Endodermal cell (in vitro differentiated cells): ENCODE measurements around the gene PPP4R1. TPM values are rescaled to one million over a fixed set of nuclear protein-coding genes. Genes with fewer than 3 reads are reported as not detected.

Experiments used
- DNase-seq: peaks from one replicate; pipeline ENCODE4 v3.0.0-alpha.2; 2017
- H3K27ac ChIP-seq: 2 replicates; pipeline ENCODE4 v1.5.1; 2013; ENCODE audit warnings: mild to moderate bottlenecking, low read depth, low read length, moderate library complexity
- H3K27me3 ChIP-seq: 2 replicates; pipeline ENCODE4 v1.6.1; 2013; ENCODE audit warnings: mild to moderate bottlenecking, low read length, moderate library complexity; ENCODE audit not compliant: insufficient read depth, control insufficient read depth, poor library complexity, severe bottlenecking
- H3K36me3 ChIP-seq: 2 replicates; pipeline ENCODE4 v1.7.0; 2013; ENCODE audit warnings: mild to moderate bottlenecking, low read length, moderate library complexity; ENCODE audit not compliant: control insufficient read depth, insufficient read depth
- H3K4me1 ChIP-seq: one replicate; pipeline ENCODE4 v1.7.0; 2013; ENCODE audit warnings: low read length; ENCODE audit not compliant: control insufficient read depth, insufficient read depth
- H3K4me3 ChIP-seq: 2 replicates; pipeline ENCODE4 v1.5.1; 2013; ENCODE audit warnings: mild to moderate bottlenecking, low read length, moderate library complexity
- H3K9ac ChIP-seq: 2 replicates; pipeline ENCODE4 v1.6.1; 2013; ENCODE audit warnings: mild to moderate bottlenecking, low read length, moderate library complexity; ENCODE audit not compliant: poor library complexity, severe bottlenecking; ENCODE audit errors: extremely low read depth
- H3K9me3 ChIP-seq: 2 replicates; pipeline ENCODE4 v1.6.1; 2013; ENCODE audit warnings: mild to moderate bottlenecking, low read length, moderate library complexity; ENCODE audit not compliant: control insufficient read depth
- H3K27ac Mint-ChIP-seq: 2 replicates; pipeline ENCODE4 v1.8.0; 2020; ENCODE audit warnings: mixed read lengths
- H3K27me3 Mint-ChIP-seq: 2 replicates; pipeline ENCODE4 v1.8.0; 2021; ENCODE audit warnings: mild to moderate bottlenecking, mixed read lengths; ENCODE audit not compliant: insufficient read depth
- H3K36me3 Mint-ChIP-seq: 2 replicates; pipeline ENCODE4 v1.8.0; 2020; ENCODE audit warnings: low read depth, mixed read lengths
- H3K4me1 Mint-ChIP-seq: 2 replicates; pipeline ENCODE4 v1.8.0; 2020; ENCODE audit warnings: mixed read lengths
- H3K4me3 Mint-ChIP-seq: 2 replicates; pipeline ENCODE4 v1.8.0; 2020; ENCODE audit warnings: mild to moderate bottlenecking, moderate library complexity, mixed read lengths
- H3K9me3 Mint-ChIP-seq: 2 replicates; pipeline ENCODE4 v1.8.0; 2020; ENCODE audit warnings: mild to moderate bottlenecking, mixed read lengths
- WGBS, 2 experiments: methylation state at CpG; one replicate each; pipeline versions ENCODE4 v1.1.5 to v1.1.7; 2013; ENCODE audit warnings: missing lambda C conversion rate in 2 of 2, mixed read lengths in 1 of 2; ENCODE audit not compliant: insufficient coverage in 1 of 2, insufficient read length in 1 of 2; 5-methylcytosine and 5-hydroxymethylcytosine counted together
- long read RNA-seq, 4 experiments: library from polyadenylated mRNA in 2 of 4; library from RNA in 1 of 4; library from capped mRNA in 1 of 4; stranded (forward) in 3 of 4; unstranded in 1 of 4; transcript quantifications; one replicate each; pipeline ENCODE4 v2.0.0, GENCODE V29; 2020 to 2021; ENCODE audit warnings: inconsistent platforms in 1 of 4
- polyA plus RNA-seq, 2 experiments: library from polyadenylated mRNA; stranded (reverse); fragments of 50-300 nt; gene quantifications; one replicate each; pipeline ENCODE4 v1.2.3, GENCODE V29; 2013
- total RNA-seq, 2 donors: library from RNA; stranded (reverse); fragmentation: NEBNext Ultra II Directional in 1 of 2; extraction: Animal tissue kit (Norgen Biotek cat#: 25700) in 1 of 2; gene quantifications; 2 replicates in 1 of 2; 3 replicates in 1 of 2; pipeline ENCODE4 v1.2.1, GENCODE V29; 2021
- TF ChIP-seq, protein P1 (sequence below): fragments of 200-600 bp; sonication (generic); conservative IDR thresholded peaks from 2 replicates; pipeline ENCODE4 v1.5.0; 2021; ENCODE audit warnings: antibody characterized with exemption, mild to moderate bottlenecking

The PPP4R1 gene, protein sequence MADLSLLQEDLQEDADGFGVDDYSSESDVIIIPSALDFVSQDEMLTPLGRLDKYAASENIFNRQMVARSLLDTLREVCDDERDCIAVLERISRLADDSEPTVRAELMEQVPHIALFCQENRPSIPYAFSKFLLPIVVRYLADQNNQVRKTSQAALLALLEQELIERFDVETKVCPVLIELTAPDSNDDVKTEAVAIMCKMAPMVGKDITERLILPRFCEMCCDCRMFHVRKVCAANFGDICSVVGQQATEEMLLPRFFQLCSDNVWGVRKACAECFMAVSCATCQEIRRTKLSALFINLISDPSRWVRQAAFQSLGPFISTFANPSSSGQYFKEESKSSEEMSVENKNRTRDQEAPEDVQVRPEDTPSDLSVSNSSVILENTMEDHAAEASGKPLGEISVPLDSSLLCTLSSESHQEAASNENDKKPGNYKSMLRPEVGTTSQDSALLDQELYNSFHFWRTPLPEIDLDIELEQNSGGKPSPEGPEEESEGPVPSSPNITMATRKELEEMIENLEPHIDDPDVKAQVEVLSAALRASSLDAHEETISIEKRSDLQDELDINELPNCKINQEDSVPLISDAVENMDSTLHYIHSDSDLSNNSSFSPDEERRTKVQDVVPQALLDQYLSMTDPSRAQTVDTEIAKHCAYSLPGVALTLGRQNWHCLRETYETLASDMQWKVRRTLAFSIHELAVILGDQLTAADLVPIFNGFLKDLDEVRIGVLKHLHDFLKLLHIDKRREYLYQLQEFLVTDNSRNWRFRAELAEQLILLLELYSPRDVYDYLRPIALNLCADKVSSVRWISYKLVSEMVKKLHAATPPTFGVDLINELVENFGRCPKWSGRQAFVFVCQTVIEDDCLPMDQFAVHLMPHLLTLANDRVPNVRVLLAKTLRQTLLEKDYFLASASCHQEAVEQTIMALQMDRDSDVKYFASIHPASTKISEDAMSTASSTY
- 100 to 1,000 TPM in 1 of 2 donors, 10 to 100 TPM in 1; 85.8 to 116 TPM for total RNA-seq
- 84.2 TPM for polyA plus RNA-seq (2013, experiment 1 of 2)
- 85.3 TPM for polyA plus RNA-seq (2013, experiment 2 of 2)
- long read RNA-seq, experiment 1, partial matches to known transcripts, result 10 of 21 reads
- long read RNA-seq, experiment 1, other reads (novel, unspliced or antisense), result 8 of 21 reads
- long read RNA-seq, experiment 2, transcript PPP4R1-202 (20 exons, 3,885 nt), result major isoform, 24 of 79 reads
- long read RNA-seq, experiment 2, transcript PPP4R1-203 (20 exons, 3,925 nt), result minor isoform, 14 of 79 reads
- long read RNA-seq, experiment 2, partial matches to known transcripts, result 18 of 79 reads
- long read RNA-seq, experiment 2, other reads (novel, unspliced or antisense), result 23 of 79 reads
- long read RNA-seq, experiment 3, transcript PPP4R1-203 (20 exons, 3,925 nt), result minor isoform, 61 of 245 reads
- long read RNA-seq, experiment 3, transcript PPP4R1-202 (20 exons, 3,885 nt), result major isoform, 78 of 245 reads
- long read RNA-seq, experiment 3, partial matches to known transcripts, result 28 of 245 reads
- long read RNA-seq, experiment 3, other reads (novel, unspliced or antisense), result 77 of 245 reads
- long read RNA-seq, experiment 4, partial matches to known transcripts, result 3 of 9 reads
- long read RNA-seq, experiment 4, other reads (novel, unspliced or antisense), result 2 of 9 reads

DNA sequence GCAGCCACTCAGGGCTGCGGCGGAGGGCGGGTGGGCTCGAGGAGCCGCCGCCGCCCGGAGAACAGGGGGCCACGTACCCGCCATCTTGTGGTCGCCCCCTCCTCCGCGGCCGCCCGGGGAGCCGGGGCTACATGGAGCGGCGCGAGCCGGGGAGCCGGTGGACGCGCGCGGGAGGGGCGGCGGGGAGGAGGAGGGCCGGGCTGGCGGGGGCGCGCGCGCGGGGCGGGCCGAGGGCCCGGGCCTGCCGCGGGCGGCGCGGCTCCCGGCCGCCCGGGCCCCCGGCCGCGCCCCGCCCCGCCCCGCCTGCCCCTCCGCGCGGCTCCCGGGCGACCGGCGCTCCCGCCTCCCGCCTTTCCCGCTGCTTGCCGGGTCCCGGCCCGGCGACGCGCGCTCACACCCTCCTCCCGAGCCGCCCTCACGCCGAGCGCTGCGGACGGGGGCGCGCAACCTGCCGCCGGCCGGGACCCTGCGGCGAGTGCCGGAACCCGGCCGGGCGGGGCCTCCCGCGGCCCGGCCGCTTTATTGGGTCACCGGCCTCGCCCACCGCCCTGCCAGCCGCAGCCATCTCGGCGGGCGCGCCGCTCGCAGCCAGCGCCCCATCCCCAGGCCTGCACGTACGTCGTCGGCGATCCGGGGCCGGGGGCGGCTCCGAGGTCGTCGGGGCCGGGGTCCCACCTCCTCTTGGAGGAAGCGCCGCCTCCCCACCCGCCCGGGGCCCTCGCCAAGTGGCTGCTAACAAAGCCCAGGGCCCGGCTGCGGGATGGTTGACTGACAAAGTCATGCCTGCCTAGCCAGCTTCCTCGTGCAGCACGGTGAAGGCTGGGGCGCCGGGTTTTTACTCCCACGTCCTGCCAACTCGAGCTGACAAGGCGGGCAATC, at the start of gene PPP4R1:
Gene PPP4R1, minus strand, starts transcription at position 159 of the 879 bp plus-strand sequence. Its CDS starts 75 bp downstream, at position 84.
- Histone ChIP-seq H3K27ac (peak within 1 kb of the TSS; percentile 94), H3K4me1 (peaks cover 5% of the 10 kb centered on the region), H3K4me3 (peak within 1 kb of the TSS; percentile 93), H3K36me3 (peaks cover 11% of the 10 kb centered on the region), H3K9ac (peak within 1 kb of the TSS; percentile 73), H3K9me3 (no peaks in the 10 kb centered on the region), H3K27me3 (no peaks in the 10 kb centered on the region)
- no peaks in the 10 kb centered on the region for H3K27me3 Mint-ChIP-seq
- 0 to 1% methylated on average over 31 to 127 of the region's 127 CpGs for WGBS, 2 experiments
- DNase-seq, result peak; percentile 94
- H3K9me3 Mint-ChIP-seq, result no peaks in the 10 kb centered on the region
- peaks cover 18% of the 10 kb centered on the region for H3K36me3 Mint-ChIP-seq
- peaks cover 33% of the 10 kb centered on the region for H3K4me1 Mint-ChIP-seq
- TF ChIP-seq, protein P1, sequence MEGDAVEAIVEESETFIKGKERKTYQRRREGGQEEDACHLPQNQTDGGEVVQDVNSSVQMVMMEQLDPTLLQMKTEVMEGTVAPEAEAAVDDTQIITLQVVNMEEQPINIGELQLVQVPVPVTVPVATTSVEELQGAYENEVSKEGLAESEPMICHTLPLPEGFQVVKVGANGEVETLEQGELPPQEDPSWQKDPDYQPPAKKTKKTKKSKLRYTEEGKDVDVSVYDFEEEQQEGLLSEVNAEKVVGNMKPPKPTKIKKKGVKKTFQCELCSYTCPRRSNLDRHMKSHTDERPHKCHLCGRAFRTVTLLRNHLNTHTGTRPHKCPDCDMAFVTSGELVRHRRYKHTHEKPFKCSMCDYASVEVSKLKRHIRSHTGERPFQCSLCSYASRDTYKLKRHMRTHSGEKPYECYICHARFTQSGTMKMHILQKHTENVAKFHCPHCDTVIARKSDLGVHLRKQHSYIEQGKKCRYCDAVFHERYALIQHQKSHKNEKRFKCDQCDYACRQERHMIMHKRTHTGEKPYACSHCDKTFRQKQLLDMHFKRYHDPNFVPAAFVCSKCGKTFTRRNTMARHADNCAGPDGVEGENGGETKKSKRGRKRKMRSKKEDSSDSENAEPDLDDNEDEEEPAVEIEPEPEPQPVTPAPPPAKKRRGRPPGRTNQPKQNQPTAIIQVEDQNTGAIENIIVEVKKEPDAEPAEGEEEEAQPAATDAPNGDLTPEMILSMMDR, result no peak
- H3K4me3 Mint-ChIP-seq, result peak within 1 kb of the TSS; percentile 89
- peak within 1 kb of the TSS; percentile 92 for H3K27ac Mint-ChIP-seq

DNA sequence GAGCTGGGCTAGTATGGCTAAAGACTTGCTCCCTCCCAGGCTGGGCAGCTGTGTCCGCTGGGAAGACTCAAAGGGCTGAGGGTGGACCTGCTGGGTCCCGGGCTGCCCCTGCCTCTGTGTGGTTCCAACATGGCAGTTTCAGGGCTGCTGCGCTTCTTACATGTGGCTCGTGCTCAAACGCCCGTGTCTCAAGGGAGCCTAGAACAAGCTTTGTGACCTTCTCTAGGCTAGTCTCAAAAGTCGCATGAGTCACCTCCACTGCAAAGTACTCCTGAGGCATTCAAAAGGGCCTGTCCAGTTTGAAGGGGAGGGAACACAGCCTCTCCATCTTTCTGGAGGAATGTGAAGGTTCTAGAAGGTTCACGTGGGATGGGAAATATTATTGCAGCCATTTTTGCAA, 49.0 kb upstream of the PPP4R1 start:
- TF ChIP-seq, protein P1, result no peak
- no peaks in the 10 kb centered on the region for H3K9me3 Mint-ChIP-seq
- H3K4me1 ChIP-seq, result no peaks in the 10 kb centered on the region
- no peak overlapping the region for H3K27ac ChIP-seq
- no peaks in the 10 kb centered on the region for H3K4me1 Mint-ChIP-seq
- 80 to 90% methylated on average over 7 of the region's 8 CpGs for WGBS, 2 experiments
- H3K36me3 Mint-ChIP-seq, result no peaks in the 10 kb centered on the region
- no peaks in the 10 kb centered on the region for H3K9me3 ChIP-seq
- no peaks in the 10 kb centered on the region for H3K36me3 ChIP-seq
- H3K27me3 ChIP-seq, result no peaks in the 10 kb centered on the region
- DNase-seq, result no peak
- no peak overlapping the region for H3K4me3 ChIP-seq
- no peak overlapping the region for H3K4me3 Mint-ChIP-seq
- no peak overlapping the region for H3K27ac Mint-ChIP-seq
- no peak overlapping the region for H3K9ac ChIP-seq
- H3K27me3 Mint-ChIP-seq, result no peaks in the 10 kb centered on the region
